ENCODE measurements around the gene TTBK2.

Gene TTBK2

GRCh38 chr15:42803436-42803835 is 117.1 kb downstream of the TTBK2 start:
- no peak for ATAC-seq (replicated peaks; ENCODE audit: extremely low read depth, poor library complexity, severe bottlenecking)
- H3K27ac Mint-ChIP-seq (ENCODE audit: low read depth) = no peak overlapping the region
- H3K9me3 Mint-ChIP-seq = no peaks in the 10 kb centered on the region
- H3K27me3 Mint-ChIP-seq = no peaks in the 10 kb centered on the region
- no peaks in the 10 kb centered on the region for H3K4me1 Mint-ChIP-seq
- H3K36me3 Mint-ChIP-seq (ENCODE audit: insufficient read depth) = peaks cover 10% of the 10 kb centered on the region
- no peak overlapping the region for H3K4me3 Mint-ChIP-seq
- no peak for DNase-seq (ENCODE audit: low spot score in 2 of 2)

- no peak for ATAC-seq (replicated peaks; ENCODE audit: extremely low read depth, poor library complexity, severe bottlenecking)
- Mint-ChIP-seq H3K4me1 (no peaks in the 10 kb centered on the region), H3K36me3 (ENCODE audit: insufficient read depth) (peaks cover 11% of the 10 kb centered on the region), H3K4me3 (no peak overlapping the region), H3K27ac (ENCODE audit: low read depth) (no peak overlapping the region), H3K9me3 (no peaks in the 10 kb centered on the region), H3K27me3 (no peaks in the 10 kb centered on the region)
- no peak for DNase-seq (ENCODE audit: low spot score in 2 of 2)
These were observed 118.4 kb downstream of the TTBK2 start for GRCh38 chr15:42802168-42802567.

- Mint-ChIP-seq H3K9me3 (no peaks in the 10 kb centered on the region), H3K36me3 (ENCODE audit: insufficient read depth) (peaks cover 8% of the 10 kb centered on the region)
These were observed 119.7 kb downstream of the TTBK2 start for GRCh38 chr15:42800731-42801474.

DNA sequence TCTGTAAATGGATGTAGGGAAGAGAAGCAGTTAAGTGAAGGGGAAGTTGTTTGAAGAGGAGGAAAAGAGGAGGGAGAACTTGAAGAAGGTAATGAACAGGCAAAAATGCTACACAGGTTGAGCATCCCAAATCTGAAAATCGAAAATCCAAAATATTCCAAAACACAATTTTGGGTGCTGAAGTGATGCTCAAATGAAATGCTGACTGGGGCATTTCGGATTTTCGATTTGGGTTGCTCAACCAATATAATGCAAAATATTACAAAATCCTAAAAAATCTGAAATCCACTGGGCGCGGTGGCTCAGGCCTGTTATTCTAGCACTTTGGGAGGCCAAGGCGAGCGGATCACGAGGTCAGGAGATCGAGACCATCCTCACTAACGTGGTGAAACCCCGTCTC is 121.8 kb downstream of the TTBK2 start:
- H3K9me3 Mint-ChIP-seq = no peaks in the 10 kb centered on the region
- no peaks in the 10 kb centered on the region for H3K27me3 Mint-ChIP-seq
- H3K4me1 Mint-ChIP-seq = no peaks in the 10 kb centered on the region
- DNase-seq (ENCODE audit: low spot score in 2 of 2) = no peak
- no peak overlapping the region for H3K4me3 Mint-ChIP-seq
- no peak for ATAC-seq (replicated peaks; ENCODE audit: extremely low read depth, poor library complexity, severe bottlenecking)
- peaks cover 10% of the 10 kb centered on the region for H3K36me3 Mint-ChIP-seq (ENCODE audit: insufficient read depth)
- H3K27ac Mint-ChIP-seq (ENCODE audit: low read depth) = no peak overlapping the region

More at GRCh38 chr15:42800731-42801474, 119.7 kb downstream of the TTBK2 start:
- DNase-seq (ENCODE audit: low spot score in 2 of 2) = no peak
- no peak overlapping the region for H3K4me3 Mint-ChIP-seq
- no peaks in the 10 kb centered on the region for H3K27me3 Mint-ChIP-seq
- H3K27ac Mint-ChIP-seq (ENCODE audit: low read depth) = no peak overlapping the region
- H3K4me1 Mint-ChIP-seq = no peaks in the 10 kb centered on the region
- no peak for ATAC-seq (replicated peaks; ENCODE audit: extremely low read depth, poor library complexity, severe bottlenecking)

- DNase-seq (ENCODE audit: low spot score in 2 of 2) (no peak), ATAC-seq (replicated peaks; ENCODE audit: extremely low read depth, poor library complexity, severe bottlenecking) (no peak)
- H3K27me3 Mint-ChIP-seq = no peaks in the 10 kb centered on the region
- H3K9me3 Mint-ChIP-seq = no peaks in the 10 kb centered on the region
- H3K27ac Mint-ChIP-seq (ENCODE audit: low read depth) = no peak overlapping the region
- no peak overlapping the region for H3K4me3 Mint-ChIP-seq
- H3K4me1 Mint-ChIP-seq = no peaks in the 10 kb centered on the region
- H3K36me3 Mint-ChIP-seq (ENCODE audit: insufficient read depth) = peaks cover 9% of the 10 kb centered on the region
These were observed 123.4 kb downstream of the TTBK2 start for GRCh38 chr15:42796955-42797782.

GRCh38 chr15:42788725-42789124 is 131.9 kb downstream of the TTBK2 start:
- DNase-seq (ENCODE audit: low spot score in 2 of 2) = no peak
- Mint-ChIP-seq H3K27me3 (no peaks in the 10 kb centered on the region), H3K36me3 (ENCODE audit: insufficient read depth) (peaks cover 4% of the 10 kb centered on the region), H3K4me1 (no peaks in the 10 kb centered on the region), H3K9me3 (no peaks in the 10 kb centered on the region), H3K27ac (ENCODE audit: low read depth) (no peak overlapping the region), H3K4me3 (no peak overlapping the region)
- no peak for ATAC-seq (replicated peaks; ENCODE audit: extremely low read depth, poor library complexity, severe bottlenecking)

DNA sequence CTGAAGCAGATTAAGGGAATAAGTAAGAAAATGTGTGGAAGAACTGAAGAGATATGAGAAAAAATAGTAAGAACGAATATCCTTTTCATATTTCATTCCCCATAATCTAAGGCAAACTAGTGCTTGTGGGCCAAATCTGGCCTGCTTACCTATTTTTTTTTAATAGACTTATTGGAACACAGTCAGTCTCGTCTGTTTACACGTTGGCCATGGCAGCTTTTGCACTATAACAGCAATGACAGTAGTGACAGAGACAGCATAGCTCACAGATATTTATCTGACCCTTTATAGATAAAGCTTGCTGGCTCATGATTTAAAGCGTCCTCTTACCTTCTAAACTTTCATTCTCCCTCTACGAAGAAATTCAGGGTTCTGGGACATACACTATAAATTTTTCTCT is 133.6 kb downstream of the TTBK2 start:
- Mint-ChIP-seq H3K4me1 (no peaks in the 10 kb centered on the region), H3K4me3 (no peak overlapping the region), H3K36me3 (ENCODE audit: insufficient read depth) (peaks cover 10% of the 10 kb centered on the region), H3K27me3 (no peaks in the 10 kb centered on the region), H3K9me3 (no peaks in the 10 kb centered on the region), H3K27ac (ENCODE audit: low read depth) (no peak overlapping the region)
- no peak for DNase-seq (ENCODE audit: low spot score in 2 of 2)
- ATAC-seq (replicated peaks; ENCODE audit: extremely low read depth, poor library complexity, severe bottlenecking) = no peak

GRCh38 chr15:42785569-42785968 is 135.0 kb downstream of the TTBK2 start:
- no peaks in the 10 kb centered on the region for H3K4me1 Mint-ChIP-seq
- no peak overlapping the region for H3K4me3 Mint-ChIP-seq
- H3K9me3 Mint-ChIP-seq = no peaks in the 10 kb centered on the region
- ATAC-seq (replicated peaks; ENCODE audit: extremely low read depth, poor library complexity, severe bottlenecking) (no peak), DNase-seq (ENCODE audit: low spot score in 2 of 2) (no peak)
- H3K36me3 Mint-ChIP-seq (ENCODE audit: insufficient read depth) = peaks cover 12% of the 10 kb centered on the region
- H3K27me3 Mint-ChIP-seq = no peaks in the 10 kb centered on the region
- no peak overlapping the region for H3K27ac Mint-ChIP-seq (ENCODE audit: low read depth)

DNA sequence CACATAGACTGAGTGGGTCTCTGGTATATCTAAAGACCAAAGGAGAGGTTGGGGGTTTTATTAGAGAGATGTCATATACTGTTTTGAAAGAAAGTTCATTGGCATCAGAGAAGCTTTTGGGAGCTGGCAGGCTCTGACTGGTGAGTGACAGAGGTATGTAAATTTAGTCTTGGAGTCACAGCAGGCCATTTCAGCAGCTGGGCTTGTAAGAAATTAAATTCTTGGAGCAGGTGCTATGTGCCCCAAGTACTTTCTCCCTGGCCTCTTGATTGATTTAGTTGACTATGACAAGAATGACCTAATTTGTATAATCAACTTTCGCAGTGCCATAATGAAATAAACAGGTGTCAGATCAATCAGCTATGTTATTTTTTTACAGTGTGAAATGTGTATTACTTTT is 135.9 kb downstream of the TTBK2 start:
- Mint-ChIP-seq H3K4me3 (no peak overlapping the region), H3K36me3 (ENCODE audit: insufficient read depth) (peaks cover 9% of the 10 kb centered on the region), H3K27ac (ENCODE audit: low read depth) (no peak overlapping the region)

DNA sequence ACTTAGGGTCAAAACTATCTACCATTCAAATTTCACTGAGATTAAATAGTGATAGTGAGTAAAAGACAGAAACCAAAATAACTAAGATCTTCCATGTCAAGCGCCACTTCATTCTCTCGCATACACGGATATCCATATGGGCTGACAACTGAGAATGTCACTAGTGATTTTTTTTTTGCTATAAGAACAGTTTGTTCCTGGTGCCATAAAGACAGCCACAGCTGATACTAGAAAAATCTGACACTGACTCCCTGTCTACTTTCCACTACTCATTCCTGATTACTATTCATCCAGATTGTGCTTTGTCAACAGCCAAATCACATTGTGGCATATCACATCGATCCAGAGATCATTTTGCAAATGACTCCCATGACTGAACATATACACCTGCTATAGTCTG is 137.9 kb downstream of the TTBK2 start:
- H3K4me1 Mint-ChIP-seq = no peaks in the 10 kb centered on the region
- DNase-seq (ENCODE audit: low spot score in 2 of 2) (no peak), ATAC-seq (replicated peaks; ENCODE audit: extremely low read depth, poor library complexity, severe bottlenecking) (no peak)
- H3K4me3 Mint-ChIP-seq = no peak overlapping the region
- H3K9me3 Mint-ChIP-seq = no peaks in the 10 kb centered on the region
- H3K36me3 Mint-ChIP-seq (ENCODE audit: insufficient read depth) = peaks cover 9% of the 10 kb centered on the region
- H3K27ac Mint-ChIP-seq (ENCODE audit: low read depth) = no peak overlapping the region
- H3K27me3 Mint-ChIP-seq = no peaks in the 10 kb centered on the region

More for the DNA sequence above, 135.9 kb downstream of the TTBK2 start:
- ATAC-seq (replicated peaks; ENCODE audit: extremely low read depth, poor library complexity, severe bottlenecking) = no peak
- Mint-ChIP-seq H3K4me1 (no peaks in the 10 kb centered on the region), H3K9me3 (no peaks in the 10 kb centered on the region), H3K27me3 (no peaks in the 10 kb centered on the region)
- DNase-seq (ENCODE audit: low spot score in 2 of 2) = no peak

- Mint-ChIP-seq H3K27ac (ENCODE audit: low read depth) (no peak overlapping the region), H3K36me3 (ENCODE audit: insufficient read depth) (peaks cover 19% of the 10 kb centered on the region), H3K9me3 (no peaks in the 10 kb centered on the region), H3K4me3 (no peak overlapping the region), H3K4me1 (no peaks in the 10 kb centered on the region), H3K27me3 (no peaks in the 10 kb centered on the region)
- DNase-seq (ENCODE audit: low spot score in 2 of 2) = no peak
- no peak for ATAC-seq (replicated peaks; ENCODE audit: extremely low read depth, poor library complexity, severe bottlenecking)
These were observed 145.2 kb downstream of the TTBK2 start for GRCh38 chr15:42775416-42775815.

DNA sequence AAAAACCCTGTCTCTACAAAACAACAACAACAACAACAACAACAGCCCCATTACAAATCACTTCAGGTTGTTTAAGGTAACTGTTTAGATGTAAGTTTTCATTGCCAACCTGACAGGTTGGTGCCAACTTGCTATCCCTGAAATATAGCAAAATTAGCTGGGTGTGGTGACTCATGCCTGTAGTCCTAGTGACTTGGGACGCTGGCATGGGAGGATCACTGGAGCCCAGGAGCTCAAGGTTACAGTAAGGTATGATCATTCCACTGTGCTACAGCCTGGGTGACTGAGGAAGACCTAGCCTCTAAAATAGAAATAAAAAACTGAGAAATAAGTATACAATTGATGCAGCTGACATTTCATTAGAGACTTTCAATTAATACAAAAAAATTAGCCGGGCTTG is 147.7 kb downstream of the TTBK2 start:
- no peaks in the 10 kb centered on the region for H3K9me3 Mint-ChIP-seq
- H3K27ac Mint-ChIP-seq (ENCODE audit: low read depth) = no peak overlapping the region
- DNase-seq (ENCODE audit: low spot score in 2 of 2) (no peak), ATAC-seq (replicated peaks; ENCODE audit: extremely low read depth, poor library complexity, severe bottlenecking) (no peak)
- H3K36me3 Mint-ChIP-seq (ENCODE audit: insufficient read depth) = peaks cover 20% of the 10 kb centered on the region
- no peaks in the 10 kb centered on the region for H3K27me3 Mint-ChIP-seq
- H3K4me3 Mint-ChIP-seq = no peak overlapping the region
- no peaks in the 10 kb centered on the region for H3K4me1 Mint-ChIP-seq

- Mint-ChIP-seq H3K36me3 (ENCODE audit: insufficient read depth) (peaks cover 18% of the 10 kb centered on the region), H3K4me3 (no peak overlapping the region), H3K9me3 (peaks cover 3% of the 10 kb centered on the region), H3K27me3 (no peaks in the 10 kb centered on the region), H3K27ac (ENCODE audit: low read depth) (no peak overlapping the region), H3K4me1 (peaks cover 3% of the 10 kb centered on the region)
- DNase-seq (ENCODE audit: low spot score in 2 of 2) (no peak), ATAC-seq (replicated peaks; ENCODE audit: extremely low read depth, poor library complexity, severe bottlenecking) (no peak)
These were observed 148.4 kb downstream of the TTBK2 start for GRCh38 chr15:42772144-42772543.

All from central memory CD8-positive, alpha-beta T cell (primary cell).